Neuronal stem cell (in vitro differentiated cells): ENCODE results near the gene SPPL2B.

Source experiments
- DNase-seq: peaks from one replicate; pipeline ENCODE4 v3.0.0-alpha.2; 2013; ENCODE audit warnings: low spot score
- H2AFZ ChIP-seq: one replicate; pipeline ENCODE4 v1.6.1; 2013; ENCODE audit warnings: mild to moderate bottlenecking, low read length, inconsistent platforms
- H2AK5ac ChIP-seq: 2 replicates; pipeline ENCODE4 v1.6.1; 2013; ENCODE audit warnings: low read depth, mild to moderate bottlenecking, inconsistent platforms, low read length, moderate library complexity, mixed read lengths
- H2BK120ac ChIP-seq: 2 replicates; pipeline ENCODE4 v1.6.1; 2013; ENCODE audit warnings: low read depth, mild to moderate bottlenecking, inconsistent platforms, low read length, moderate library complexity, mixed read lengths
- H2BK12ac ChIP-seq: one replicate; pipeline ENCODE4 v1.6.1; 2013; ENCODE audit warnings: low read length, inconsistent platforms
- H2BK15ac ChIP-seq: 2 replicates; pipeline ENCODE4 v1.6.1; 2013; ENCODE audit warnings: mild to moderate bottlenecking, low read length, inconsistent platforms, mixed read lengths
- H2BK5ac ChIP-seq: one replicate; pipeline ENCODE4 v1.6.1; 2013; ENCODE audit warnings: inconsistent platforms, mild to moderate bottlenecking, low read length, moderate library complexity
- H3K14ac ChIP-seq: one replicate; pipeline ENCODE4 v1.6.1; 2013; ENCODE audit warnings: low read length, inconsistent platforms
- H3K18ac ChIP-seq: 2 replicates; pipeline ENCODE4 v1.6.1; 2013; ENCODE audit warnings: low read length, inconsistent platforms
- H3K23ac ChIP-seq: 2 replicates; pipeline ENCODE4 v1.6.1; 2013; ENCODE audit warnings: low read depth, mild to moderate bottlenecking, mixed read lengths, low read length, inconsistent platforms; ENCODE audit not compliant: poor library complexity
- H3K27ac ChIP-seq: replicated peaks from 3 replicates; pipeline ENCODE4 v1.5.1; 2013; ENCODE audit warnings: low read length, inconsistent platforms
- H3K27me3 ChIP-seq, 3 experiments: 2 replicates each; pipeline ENCODE4 v1.6.1; 2013; ENCODE audit warnings: low read length in 3 of 3, mild to moderate bottlenecking in 2 of 3, inconsistent platforms in 1 of 3, low read depth in 1 of 3, mixed read lengths in 1 of 3, moderate library complexity in 1 of 3; ENCODE audit not compliant: control insufficient read depth in 3 of 3, insufficient read depth in 3 of 3
- H3K36me3 ChIP-seq, 2 donors: replicated peaks in 1 of 2; 2 replicates each; pipeline ENCODE4 v1.6.1; 2013; ENCODE audit warnings: low read length in 2 of 2; ENCODE audit not compliant: control insufficient read depth in 2 of 2, insufficient read depth in 2 of 2
- H3K4ac ChIP-seq: 2 replicates; pipeline ENCODE4 v1.6.1; 2013; ENCODE audit warnings: inconsistent platforms, mild to moderate bottlenecking, low read length, moderate library complexity
- H3K4me1 ChIP-seq, 2 donors: 1 replicate in 1 of 2; 2 replicates in 1 of 2; pipeline ENCODE4 v1.6.1; 2013; ENCODE audit warnings: low read length in 2 of 2, low read depth in 1 of 2; ENCODE audit not compliant: control insufficient read depth in 2 of 2, insufficient read depth in 1 of 2
- H3K4me2 ChIP-seq: one replicate; pipeline ENCODE4 v1.6.1; 2013; ENCODE audit warnings: mild to moderate bottlenecking, low read length, inconsistent platforms; ENCODE audit not compliant: insufficient read depth, poor library complexity, severe bottlenecking
- H3K4me3 ChIP-seq, 2 donors: 2 replicates each; pipeline ENCODE4 v1.5.1; 2013; ENCODE audit warnings: low read length in 2 of 2, mild to moderate bottlenecking in 2 of 2, inconsistent platforms in 1 of 2, moderate library complexity in 1 of 2
- H3K79me1 ChIP-seq: one replicate; pipeline ENCODE4 v1.6.1; 2013; ENCODE audit warnings: low read depth, mild to moderate bottlenecking, inconsistent platforms, low read length, moderate library complexity
- H3K9ac ChIP-seq: one replicate; pipeline ENCODE4 v1.6.1; 2013; ENCODE audit warnings: mild to moderate bottlenecking, low read depth, low read length, inconsistent platforms; ENCODE audit not compliant: poor library complexity
- H3K9me3 ChIP-seq, 2 donors: replicated peaks in 1 of 2; 2 replicates each; pipeline versions ENCODE3 to v1.6.1; 2013; ENCODE audit warnings: low read length in 2 of 2, mild to moderate bottlenecking in 2 of 2, inconsistent platforms in 1 of 2, low read depth in 1 of 2, mixed read lengths in 1 of 2, moderate library complexity in 1 of 2; ENCODE audit not compliant: control insufficient read depth in 2 of 2, insufficient read depth in 1 of 2
- H4K8ac ChIP-seq: one replicate; pipeline ENCODE4 v1.6.1; 2013; ENCODE audit warnings: low read depth, mild to moderate bottlenecking, inconsistent platforms, low read length, moderate library complexity
- H4K91ac ChIP-seq: one replicate; pipeline ENCODE4 v1.6.1; 2013; ENCODE audit warnings: low read length, low read depth, mild to moderate bottlenecking, inconsistent platforms; ENCODE audit not compliant: poor library complexity
- WGBS, 2 donors: extraction: QIAGEN DNeasy Blood & Tissue Kit; methylation state at CpG; one replicate each; pipeline ENCODE4 v1.1.7; 2013; ENCODE audit warnings: missing lambda C conversion rate in 2 of 2, mixed read lengths in 1 of 2; ENCODE audit not compliant: insufficient read length in 2 of 2, insufficient replicate concordance in 1 of 2; ENCODE audit errors: extremely low coverage in 2 of 2; 5-methylcytosine and 5-hydroxymethylcytosine counted together

The SPPL2B gene

DNA sequence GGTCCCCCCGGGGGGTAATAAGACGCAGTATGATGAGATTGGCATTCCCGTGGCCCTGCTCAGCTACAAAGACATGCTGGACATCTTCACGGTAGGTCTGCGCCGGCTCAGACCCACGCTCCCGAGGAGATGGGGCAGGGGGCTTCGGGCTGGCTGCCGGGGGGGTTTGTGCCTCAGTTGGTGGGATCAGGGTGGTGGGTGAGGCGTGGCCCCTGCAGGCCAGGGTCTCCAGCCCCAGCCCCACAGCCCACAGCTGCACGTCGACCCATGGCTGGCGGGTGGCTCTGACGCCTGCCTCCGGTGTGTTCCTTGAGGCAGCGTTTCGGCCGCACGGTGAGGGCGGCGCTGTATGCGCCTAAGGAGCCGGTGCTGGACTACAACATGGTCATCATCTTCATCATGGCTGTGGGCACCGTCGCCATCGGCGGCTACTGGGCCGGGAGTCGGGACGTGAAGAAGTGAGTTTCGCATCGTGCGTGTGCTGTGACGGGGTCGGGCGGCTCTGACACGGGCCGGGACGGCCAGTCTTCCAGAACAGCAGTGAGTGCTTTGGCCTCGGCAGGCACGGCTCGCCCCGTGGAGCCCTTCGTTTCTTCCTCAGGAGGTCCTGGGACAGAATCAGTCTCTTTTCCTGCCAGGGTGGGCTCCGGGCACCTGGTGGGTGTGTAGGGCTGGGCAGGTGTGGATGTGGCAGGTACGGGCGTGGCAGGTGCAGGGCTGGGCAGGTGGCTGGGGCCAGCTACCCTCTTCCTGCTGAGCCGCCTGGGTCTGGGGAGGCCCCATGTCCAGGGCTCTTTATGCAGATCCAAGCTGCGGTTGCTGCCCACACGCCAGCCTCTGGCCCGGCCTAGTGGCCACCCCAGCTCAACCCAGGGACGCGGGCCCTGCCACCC, 10.5 kb downstream of the SPPL2B start:
- no peak overlapping the region for H3K4me2 ChIP-seq
- H3K4me1 ChIP-seq = peaks cover 12 to 14% of the 10 kb centered on the region in 2 donors
- H3K4me3 ChIP-seq = no peak overlapping the region
- H4K8ac ChIP-seq = no peak overlapping the region
- peaks cover 44% of the 10 kb centered on the region for H3K79me1 ChIP-seq
- no peak overlapping the region for H2BK120ac ChIP-seq
- peak overlapping the region; percentile 31 for H3K23ac ChIP-seq
- H3K4ac ChIP-seq = peak overlapping the region; percentile 37
- H3K27me3 ChIP-seq = no peaks in the 10 kb centered on the region
- peaks cover 16 to 47% of the 10 kb centered on the region in 2 donors for H3K36me3 ChIP-seq
- no CpG with 5 or more reads among the region's 54 CpGs for WGBS, 2 donors
- peaks cover 0 to 8% of the 10 kb centered on the region in 2 donors for H3K9me3 ChIP-seq
- no peak overlapping the region for H3K27ac ChIP-seq
- no peak overlapping the region for H4K91ac ChIP-seq
- no peak overlapping the region for H3K14ac ChIP-seq
- H2AK5ac ChIP-seq = peak overlapping the region; percentile 37
- no peak overlapping the region for H2BK12ac ChIP-seq
- no peak for DNase-seq
- H2BK15ac ChIP-seq = no peak overlapping the region
- H2BK5ac ChIP-seq = peak overlapping the region; percentile 75
- H3K9ac ChIP-seq = no peak overlapping the region
- H3K18ac ChIP-seq = no peak overlapping the region
- H2AFZ ChIP-seq = no peak overlapping the region

GRCh38 chr19:2339644-2340310, 11.3 kb downstream of the SPPL2B start:
- Histone ChIP-seq H3K9ac (no peak overlapping the region), H3K36me3 (peaks cover 16 to 47% of the 10 kb centered on the region in 2 donors), H3K27ac (no peak overlapping the region), H2AFZ (no peak overlapping the region), H3K18ac (no peak overlapping the region), H2AK5ac (no peak overlapping the region), H4K91ac (no peak overlapping the region), H3K4me1 (peaks cover 12 to 14% of the 10 kb centered on the region in 2 donors), H3K27me3 (no peaks in the 10 kb centered on the region), H3K9me3 (peaks cover 0 to 8% of the 10 kb centered on the region in 2 donors), H2BK12ac (no peak overlapping the region), H2BK15ac (no peak overlapping the region), H2BK120ac (no peak overlapping the region), H3K4ac (no peak overlapping the region), H3K79me1 (peaks cover 42% of the 10 kb centered on the region), H3K4me2 (no peak overlapping the region), H3K23ac (peak overlapping the region; percentile 31), H3K14ac (no peak overlapping the region), H4K8ac (peak overlapping the region; percentile 6), H2BK5ac (peak overlapping the region; percentile 75), H3K4me3 (no peak overlapping the region)
- no peak for DNase-seq
- WGBS, 2 donors = no CpG with 5 or more reads among the region's 52 CpGs

DNA sequence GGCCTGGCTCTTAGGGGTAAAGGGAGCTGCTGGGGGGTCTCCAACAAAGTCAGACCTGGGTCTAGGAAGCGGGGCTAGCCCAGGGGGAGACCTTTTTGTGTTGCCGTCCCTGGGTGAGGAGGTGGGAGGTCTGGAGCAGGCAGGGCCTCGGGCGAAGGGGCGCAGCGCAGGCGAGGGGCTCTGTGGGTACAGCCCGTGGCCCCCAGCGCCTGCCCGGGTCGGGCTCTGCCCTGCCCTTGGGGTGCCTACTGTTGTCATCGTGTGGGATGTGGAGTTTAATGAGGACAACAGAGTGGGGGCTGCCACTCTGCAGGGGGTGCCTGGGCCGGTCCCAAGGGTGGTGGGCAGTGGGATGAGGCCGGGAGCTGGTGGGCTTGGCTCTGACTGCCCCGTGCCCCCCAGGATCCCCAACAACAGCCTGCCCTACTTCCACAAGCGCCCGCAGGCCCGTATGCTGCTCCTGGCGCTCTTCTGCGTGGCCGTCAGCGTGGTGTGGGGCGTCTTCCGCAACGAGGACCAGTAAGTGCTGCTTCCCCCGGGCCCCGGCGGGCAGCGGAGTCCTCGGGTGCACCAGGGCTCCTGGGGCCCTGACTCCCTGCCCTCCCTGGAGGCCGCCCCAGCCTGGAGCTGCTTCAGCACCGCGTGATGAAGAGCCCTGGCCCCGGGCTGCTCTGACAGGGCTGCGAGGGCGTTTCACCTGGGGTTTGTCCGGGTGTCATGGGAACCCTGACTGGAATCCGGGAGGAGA, 12.2 kb downstream of the SPPL2B start:
- Histone ChIP-seq H3K36me3 (peaks cover 20 to 54% of the 10 kb centered on the region in 2 donors), H2BK15ac (no peak overlapping the region), H2AK5ac (no peak overlapping the region), H2BK120ac (no peak overlapping the region), H3K9me3 (peaks cover 0 to 6% of the 10 kb centered on the region in 2 donors), H2BK5ac (no peak overlapping the region), H3K9ac (no peak overlapping the region), H4K8ac (no peak overlapping the region), H3K14ac (no peak overlapping the region), H3K4me1 (peaks cover 12 to 14% of the 10 kb centered on the region in 2 donors), H2BK12ac (no peak overlapping the region), H3K4me3 (no peak overlapping the region), H3K4me2 (no peak overlapping the region), H3K27ac (no peak overlapping the region), H4K91ac (no peak overlapping the region), H3K18ac (no peak overlapping the region), H3K27me3 (no peaks in the 10 kb centered on the region), H3K23ac (peak overlapping the region; percentile 55), H3K79me1 (peaks cover 34% of the 10 kb centered on the region), H3K4ac (no peak overlapping the region), H2AFZ (no peak overlapping the region)
- DNase-seq = no peak
- no CpG with 5 or more reads among the region's 38 CpGs for WGBS, 2 donors
